HepG2 (cell line): ENCODE measurements around the gene ATRAID. TPM values are rescaled to one million over a fixed set of nuclear protein-coding genes. Genes with fewer than 3 reads are reported as not detected.

ENCODE experiments used
- ARID4A ChIP-seq: sonication (generic); formaldehyde crosslinking; IDR thresholded peaks from 2 replicates; pipeline ENCODE4 v1.5.0; 2020; ENCODE audit warnings: mild to moderate bottlenecking, missing genetic modification reagents, borderline replicate concordance
- CREM ChIP-seq, 2 experiments: sonication (generic) in 1 of 2; formaldehyde crosslinking in 1 of 2; IDR thresholded peaks; 2 replicates each; pipeline versions ENCODE4 v1.4.0 to v1.6.1; 2016 to 2020; ENCODE audit warnings: antibody characterized with exemption in 1 of 2, mild to moderate bottlenecking in 1 of 2, missing genetic modification reagents in 1 of 2
- EEA1 ChIP-seq: sonication (generic); formaldehyde crosslinking; IDR thresholded peaks from 2 replicates; pipeline ENCODE4 v1.5.1; 2020; ENCODE audit warnings: mild to moderate bottlenecking, missing genetic modification reagents, borderline replicate concordance
- HNRNPL ChIP-seq: fragments of 200-400 bp; formaldehyde crosslinking; IDR thresholded peaks from 2 replicates; pipeline ENCODE4 v1.6.1; 2017; ENCODE audit warnings: mild to moderate bottlenecking, low read depth, low read length
- MBNL3 ChIP-seq: fragments of 250-450 bp; sonication (Bioruptor Pico); conservative IDR thresholded peaks from 2 replicates; pipeline ENCODE4 v1.8.0; 2022; ENCODE audit warnings: mild to moderate bottlenecking, inconsistent platforms
- NCOA1 ChIP-seq: sonication (generic); formaldehyde crosslinking; IDR thresholded peaks from 2 replicates; pipeline ENCODE4 v1.9.0; 2021; ENCODE audit warnings: missing genetic modification reagents
- NFE2 ChIP-seq: sonication (generic); formaldehyde crosslinking; IDR thresholded peaks from 2 replicates; pipeline ENCODE4 v1.4.0; 2020; ENCODE audit warnings: missing genetic modification reagents
- NR2F1 ChIP-seq, 2 experiments: fragments of 450-650 bp in 1 of 2; formaldehyde crosslinking in 1 of 2; IDR thresholded peaks; 2 replicates each; pipeline versions ENCODE4 v1.5.0 to v1.6.1; 2016 to 2020; ENCODE audit warnings: mild to moderate bottlenecking in 1 of 2, missing compliant biosample characterization in 1 of 2, missing genetic modification reagents in 1 of 2, moderate library complexity in 1 of 2
- PHF21A ChIP-seq: sonication (generic); formaldehyde crosslinking; IDR thresholded peaks from 2 replicates; pipeline ENCODE4 v1.5.0; 2020; ENCODE audit warnings: mild to moderate bottlenecking, missing genetic modification reagents
- PHF5A ChIP-seq: IDR thresholded peaks from one replicate; pipeline ENCODE4 v1.6.1; 2018; ENCODE audit warnings: low read depth, missing genetic modification reagents; ENCODE audit not compliant: unreplicated experiment
- SAP130 ChIP-seq: IDR thresholded peaks from 2 replicates; pipeline ENCODE4 v1.6.1; 2016; ENCODE audit warnings: low read depth
- TBX2 ChIP-seq: sonication (generic); formaldehyde crosslinking; IDR thresholded peaks from 2 replicates; pipeline ENCODE4 v1.5.0; 2020; ENCODE audit warnings: missing genetic modification reagents, mild to moderate bottlenecking, borderline replicate concordance
- THRA ChIP-seq: sonication (generic); formaldehyde crosslinking; IDR thresholded peaks from 2 replicates; pipeline ENCODE4 v1.4.0; 2020; ENCODE audit warnings: missing genetic modification reagents, borderline replicate concordance
- USF2 ChIP-seq, 2 experiments: sonication (generic) in 1 of 2; formaldehyde crosslinking in 1 of 2; IDR thresholded peaks; 2 replicates each; pipeline versions ENCODE4 v1.5.1 to v1.6.1; 2011 to 2020; ENCODE audit warnings: borderline replicate concordance in 1 of 2, low read depth in 1 of 2, low read length in 1 of 2, mild to moderate bottlenecking in 1 of 2, missing genetic modification reagents in 1 of 2, moderate library complexity in 1 of 2
- ZKSCAN1 ChIP-seq: fragments of 150-350 bp; IDR thresholded peaks from 2 replicates; pipeline ENCODE4 v1.6.1; 2014; ENCODE audit warnings: low read length
- ZNF547 ChIP-seq: sonication (generic); formaldehyde crosslinking; IDR thresholded peaks from 2 replicates; pipeline ENCODE4 v1.5.1; 2020; ENCODE audit warnings: mild to moderate bottlenecking, missing genetic modification reagents
- ZNF577 ChIP-seq: sonication (generic); formaldehyde crosslinking; IDR thresholded peaks from 2 replicates; pipeline ENCODE4 v1.4.0; 2020; ENCODE audit warnings: mild to moderate bottlenecking, low read depth, missing genetic modification reagents, borderline replicate concordance
- ZNF639 ChIP-seq: conservative IDR thresholded peaks from 2 replicates; pipeline ENCODE4 v1.6.1; 2018; ENCODE audit warnings: missing genetic modification reagents
- polyA plus RNA-seq, 8 experiments: library from polyadenylated mRNA; depleted of rRNA in 3 of 8; stranded (reverse) in 7 of 8; unstranded in 1 of 8; fragments of >200 nt; fragmentation: Illumina TruSeq in 4 of 8; extraction: Trizol in 4 of 8; gene quantifications; 2 replicates each; pipeline versions ENCODE4 v1.2.1 to v1.2.3, GENCODE V29; 2011 to 2016; ENCODE audit warnings: low read depth in 4 of 8, missing spikeins in 1 of 8, mixed read lengths in 1 of 8; ENCODE audit not compliant: insufficient read depth in 1 of 8
- total RNA-seq, 5 experiments: library from RNA; depleted of rRNA; stranded (reverse); fragments of >200 nt; fragmentation: Illumina TruSeq; extraction: Trizol; gene quantifications; 2 replicates each; pipeline ENCODE4 v1.2.3, GENCODE V29; 2016; ENCODE audit warnings: low read depth in 1 of 5

ATRAID gene
- total and polyA plus RNA-seq, 2 of the 13 experiments (the other 11 are each of a cell fraction or from before 2014, with no cell fraction given), result 207 to 382 TPM

GRCh38 chr2:27209621-27210401, 2.0 kb upstream of the ATRAID start (continued):
- no peak for TF ChIP-seq NFE2 (CRISPR knock-in tag)
- TF ChIP-seq SAP130 (CRISPR knock-in tag), result peak; percentile 52
- TF ChIP-seq ARID4A, result peak; percentile 40; the same call in 1 of the 2 replicates
- no peak for TF ChIP-seq ZKSCAN1
- peak; percentile 7 to 16; a peak in 1 of 4 replicates for TF ChIP-seq NR2F1 (CRISPR knock-in tag; IDR thresholded peaks at IDR 0.05)
- TF ChIP-seq TBX2 (CRISPR knock-in tag), result no peak; the same call in 1 of the 2 replicates
- no peak for TF ChIP-seq EEA1 (CRISPR knock-in tag)
- no peak for TF ChIP-seq MBNL3
- TF ChIP-seq CREM (IDR thresholded peaks at IDR 0.05), result peak; percentile 44; the same call in 1 of the 2 replicates
- no peak for TF ChIP-seq CREM (CRISPR knock-in tag; IDR thresholded peaks at IDR 0.05)
- peak; percentile 41; the same call in 1 of the 2 replicates for TF ChIP-seq THRA (CRISPR knock-in tag)
- TF ChIP-seq ZNF547 (CRISPR knock-in tag), result no peak
- no peak for TF ChIP-seq ZNF577
- TF ChIP-seq HNRNPL, result no peak
- TF ChIP-seq PHF5A (CRISPR knock-in tag), result no peak
- 0 out of 2 replicates have a peak, but pooled peaks have one; percentile 34 for TF ChIP-seq NCOA1
- TF ChIP-seq USF2 (IDR thresholded peaks at IDR 0.05; ENCODE audit: low read depth, low read length), result no peak
- TF ChIP-seq USF2 (CRISPR knock-in tag; IDR thresholded peaks at IDR 0.05; ENCODE audit: borderline replicate concordance), result 0 out of 2 replicates have a peak, but pooled peaks have one; percentile 30
- 0 out of 2 replicates have a peak, but pooled peaks have one; percentile 22 for TF ChIP-seq ZNF639
- TF ChIP-seq PHF21A, result peak; percentile 37; the same call in 1 of the 2 replicates
